Measurements from ENCODE around the gene MEPE. TPM values are rescaled to one million over a fixed set of nuclear protein-coding genes. Genes with fewer than 3 reads are reported as not detected.

The MEPE gene
- total RNA-seq, 4 donors from 2014 or later: not detected

DNA sequence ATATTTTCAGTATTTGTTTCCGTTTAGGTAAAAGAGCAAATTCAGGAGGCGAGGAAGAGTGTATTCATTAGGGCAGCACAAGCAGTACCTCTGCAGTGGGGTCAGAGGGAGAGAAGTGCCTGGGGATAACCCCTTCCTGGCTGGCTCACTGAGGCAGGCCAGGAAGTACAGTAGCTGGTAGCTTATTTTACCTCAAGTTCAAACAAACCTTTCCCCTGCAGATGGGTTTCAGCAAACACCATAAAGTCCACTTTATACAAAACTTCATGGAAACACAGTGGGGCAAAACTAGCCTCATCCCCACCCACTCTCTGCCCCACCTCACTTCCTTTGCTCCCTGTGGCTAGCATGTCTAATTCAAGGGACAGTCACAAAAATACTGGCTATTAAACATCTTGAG lies 29.5 kb downstream of the MEPE start:
- Histone ChIP-seq H3K27ac (no peak overlapping the region), H3K36me3 (no peaks in the 10 kb centered on the region), H3K4me3 (replicated peaks in 1 of 3) (no peak overlapping the region), H3K4me1 (peaks cover 9 to 11% of the 10 kb centered on the region in 2 donors), H3K9me3 (no peaks in the 10 kb centered on the region), H3K27me3 (no peaks in the 10 kb centered on the region)
- intact Hi-C loops (cut with DNase I): no loop called here
- WGBS, 2 donors: 84 to 94% methylated on average over 2 of the region's 2 CpGs
- TF ChIP-seq POLR2A (IDR thresholded peaks at IDR 0.05): no peak
- TF ChIP-seq, protein P1, sequence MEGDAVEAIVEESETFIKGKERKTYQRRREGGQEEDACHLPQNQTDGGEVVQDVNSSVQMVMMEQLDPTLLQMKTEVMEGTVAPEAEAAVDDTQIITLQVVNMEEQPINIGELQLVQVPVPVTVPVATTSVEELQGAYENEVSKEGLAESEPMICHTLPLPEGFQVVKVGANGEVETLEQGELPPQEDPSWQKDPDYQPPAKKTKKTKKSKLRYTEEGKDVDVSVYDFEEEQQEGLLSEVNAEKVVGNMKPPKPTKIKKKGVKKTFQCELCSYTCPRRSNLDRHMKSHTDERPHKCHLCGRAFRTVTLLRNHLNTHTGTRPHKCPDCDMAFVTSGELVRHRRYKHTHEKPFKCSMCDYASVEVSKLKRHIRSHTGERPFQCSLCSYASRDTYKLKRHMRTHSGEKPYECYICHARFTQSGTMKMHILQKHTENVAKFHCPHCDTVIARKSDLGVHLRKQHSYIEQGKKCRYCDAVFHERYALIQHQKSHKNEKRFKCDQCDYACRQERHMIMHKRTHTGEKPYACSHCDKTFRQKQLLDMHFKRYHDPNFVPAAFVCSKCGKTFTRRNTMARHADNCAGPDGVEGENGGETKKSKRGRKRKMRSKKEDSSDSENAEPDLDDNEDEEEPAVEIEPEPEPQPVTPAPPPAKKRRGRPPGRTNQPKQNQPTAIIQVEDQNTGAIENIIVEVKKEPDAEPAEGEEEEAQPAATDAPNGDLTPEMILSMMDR (IDR thresholded peaks at IDR 0.05): no peak
- DNase-seq: no peak

DNA sequence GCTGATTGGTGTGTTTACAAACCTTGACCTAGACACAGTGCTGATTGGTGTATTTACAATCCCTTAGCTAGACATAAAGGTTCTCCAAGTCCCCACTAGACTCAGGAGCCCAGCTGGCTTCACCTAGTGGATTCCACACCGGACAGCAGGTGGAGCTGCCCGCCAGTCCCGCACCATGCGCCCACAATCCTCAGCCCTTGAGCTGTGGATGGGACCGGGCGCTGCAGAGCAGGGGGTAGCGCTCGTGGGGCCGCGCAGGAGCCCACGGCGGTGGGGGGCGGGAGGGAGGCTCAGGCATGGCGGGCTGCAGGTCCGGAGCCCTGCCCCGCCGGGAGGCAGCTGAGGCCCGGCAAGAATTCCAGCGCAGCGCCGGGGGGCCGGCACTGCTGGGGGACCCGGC lies 30.7 kb downstream of the MEPE start:
- intact Hi-C loops (cut with DNase I): no loop called here
- Histone ChIP-seq H3K27ac (no peak overlapping the region), H3K4me1 (peaks cover 9 to 11% of the 10 kb centered on the region in 2 donors), H3K9me3 (no peaks in the 10 kb centered on the region), H3K36me3 (no peaks in the 10 kb centered on the region), H3K27me3 (no peaks in the 10 kb centered on the region), H3K4me3 (replicated peaks in 1 of 3) (no peak overlapping the region)
- no peak for TF ChIP-seq POLR2A (IDR thresholded peaks at IDR 0.05)
- TF ChIP-seq, protein P1 (IDR thresholded peaks at IDR 0.05): no peak
- no peak for DNase-seq
- 82 to 97% methylated on average over 6 to 15 of the region's 23 CpGs for WGBS, 2 donors

DNA sequence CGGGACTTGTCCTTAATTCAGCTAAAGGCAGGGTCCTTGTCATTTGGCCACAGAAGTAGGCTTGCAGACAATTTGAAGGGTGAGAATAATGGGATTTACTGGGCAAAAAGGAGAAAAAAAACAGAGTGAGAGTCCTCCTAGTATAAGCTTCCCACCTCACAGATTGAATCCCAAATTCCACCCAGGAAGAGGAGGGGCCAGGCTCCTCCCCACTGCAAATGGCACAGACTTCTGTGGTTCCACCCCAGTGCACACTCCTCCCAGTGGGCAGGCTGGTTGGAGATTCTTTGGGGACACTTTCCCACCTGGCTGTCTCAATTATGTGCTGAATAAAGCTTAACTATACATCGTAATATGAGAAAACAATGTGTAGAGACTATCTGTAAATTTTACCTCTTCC lies 31.6 kb downstream of the MEPE start:
- WGBS, 2 donors: 96 to 100% methylated on average over 2 of the region's 2 CpGs
- TF ChIP-seq, protein P1 (IDR thresholded peaks at IDR 0.05): no peak
- no peak for TF ChIP-seq POLR2A (IDR thresholded peaks at IDR 0.05)
- Histone ChIP-seq H3K4me3 (replicated peaks in 1 of 3) (no peak overlapping the region), H3K27me3 (no peaks in the 10 kb centered on the region), H3K9me3 (no peaks in the 10 kb centered on the region), H3K4me1 (peaks cover 9 to 12% of the 10 kb centered on the region in 2 donors), H3K36me3 (no peaks in the 10 kb centered on the region), H3K27ac (no peak overlapping the region)
- intact Hi-C loops (cut with DNase I): no loop called here
- DNase-seq: no peak

DNA sequence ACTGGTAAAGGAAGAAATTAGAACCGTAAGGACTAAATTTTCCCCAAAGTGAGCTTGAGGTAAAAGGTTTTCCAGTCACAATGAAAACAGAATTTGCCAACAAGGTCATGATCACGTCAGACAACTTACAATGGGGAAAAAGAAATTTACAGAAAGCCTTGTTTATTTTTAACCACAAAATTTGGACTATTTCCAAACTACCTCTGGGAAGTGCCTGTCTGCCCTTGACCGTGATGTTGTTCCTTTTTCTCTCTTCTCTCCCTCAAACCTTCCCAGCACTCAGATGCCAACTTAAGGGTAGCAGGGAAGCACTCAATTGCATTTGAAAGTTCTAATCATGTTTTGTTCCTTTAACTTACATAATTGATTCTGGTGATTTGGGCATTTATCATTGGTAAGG lies 32.5 kb downstream of the MEPE start:
- Histone ChIP-seq H3K9me3 (no peaks in the 10 kb centered on the region), H3K27ac (no peak overlapping the region), H3K27me3 (no peaks in the 10 kb centered on the region), H3K4me1 (peaks cover 9 to 19% of the 10 kb centered on the region in 2 donors), H3K36me3 (no peaks in the 10 kb centered on the region), H3K4me3 (replicated peaks in 1 of 3) (no peak overlapping the region)
- WGBS, 2 donors: 20 to 33% methylated on average over 3 of the region's 3 CpGs
- intact Hi-C loops (cut with DNase I): no loop called here
- DNase-seq: no peak
- TF ChIP-seq POLR2A (IDR thresholded peaks at IDR 0.05): no peak
- TF ChIP-seq, protein P1 (IDR thresholded peaks at IDR 0.05): no peak

DNA sequence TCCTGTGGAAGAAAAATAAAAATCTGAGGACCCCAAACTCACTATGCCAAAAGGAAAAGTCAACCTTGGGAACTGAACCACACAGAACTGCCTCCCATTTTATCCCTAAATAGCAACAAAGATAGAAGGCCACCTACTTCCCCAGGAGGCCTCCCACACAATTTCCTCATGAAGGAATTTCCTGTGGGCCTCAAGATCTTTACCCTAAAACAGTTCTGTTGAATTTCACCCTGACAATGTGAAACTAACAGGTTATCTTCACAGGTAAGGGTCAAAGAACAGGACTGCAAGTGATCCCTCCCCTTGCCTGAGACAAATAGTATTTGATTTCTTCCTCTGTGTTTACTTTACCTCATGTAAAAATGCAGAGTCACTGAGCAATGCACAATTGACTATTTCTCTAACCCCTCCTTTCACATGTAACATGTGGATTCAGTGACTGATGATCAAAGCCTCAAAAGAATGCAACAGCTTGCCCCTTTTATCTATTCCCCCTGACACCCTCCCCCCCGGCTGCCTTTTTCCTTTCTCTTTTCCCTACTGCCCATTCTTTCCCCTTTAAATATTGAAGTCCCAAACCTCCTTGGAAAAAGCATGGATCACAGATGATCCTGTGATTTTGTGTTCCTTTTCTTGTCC lies 33.3 kb downstream of the MEPE start:
- H3K36me3 ChIP-seq: no peaks in the 10 kb centered on the region
- H3K27ac ChIP-seq: no peak overlapping the region
- no peak overlapping the region for H3K4me3 ChIP-seq (replicated peaks in 1 of 3)
- intact Hi-C loops (cut with DNase I): no loop called here
- no peak for DNase-seq
- peaks cover 9 to 19% of the 10 kb centered on the region in 2 donors for H3K4me1 ChIP-seq
- WGBS, 2 donors: 67 to 73% methylated on average over 1 of the region's 1 CpG
- no peaks in the 10 kb centered on the region for H3K9me3 ChIP-seq
- no peaks in the 10 kb centered on the region for H3K27me3 ChIP-seq
- TF ChIP-seq POLR2A (IDR thresholded peaks at IDR 0.05): no peak
- TF ChIP-seq, protein P1 (IDR thresholded peaks at IDR 0.05): no peak
